HTERT RPE-1 (cell line): ENCODE measurements around the gene SOX18.

Source experiments
- in situ Hi-C: fragments of 300-500 bp; cut with MboI; formaldehyde crosslinking; loops from 4 replicates; pipeline ENCODE4 v1.14.3; 2020; ENCODE audit warnings: low sequenced_read_pairs

The SOX18 gene

GRCh38 chr20:64080813-64081623 is 31.6 kb upstream of the SOX18 start:
- in situ Hi-C loops, result no loop called here

- in situ Hi-C loops, result no loop called here
Measured at GRCh38 chr20:64080013-64080812, 30.8 kb upstream of the SOX18 start, which contains the start of gene OPRL1. Gene OPRL1 (plus strand): TSS chr20:64080082. CDS start chr20:64092721, 12,639 bp downstream.

- in situ Hi-C loops, result no loop called here
Measured at GRCh38 chr20:64079273-64080012, 30.0 kb upstream of the SOX18 start, which contains the start of gene RGS19. Gene RGS19 (minus strand): TSS chr20:64079518. CDS start chr20:64076886, 2,632 bp downstream.

GRCh38 chr20:64078934-64079272 is 29.5 kb upstream of the SOX18 start:
- in situ Hi-C loops, result no loop called here

- in situ Hi-C loops, result no loop called here
Measured at GRCh38 chr20:64077876-64078551, 28.6 kb upstream of the SOX18 start.

- in situ Hi-C loops, result no loop called here
Measured at GRCh38 chr20:64077541-64077875, 28.1 kb upstream of the SOX18 start.

- in situ Hi-C loops, result no loop called here
Measured at GRCh38 chr20:64077094-64077493, 27.7 kb upstream of the SOX18 start.

GRCh38 chr20:64076061-64076997 is 26.9 kb upstream of the SOX18 start:
- in situ Hi-C loops, result no loop called here

GRCh38 chr20:64075556-64075955 is 26.1 kb upstream of the SOX18 start:
- in situ Hi-C loops, result no loop called here

GRCh38 chr20:64074963-64075362 is 25.5 kb upstream of the SOX18 start:
- in situ Hi-C loops, result no loop called here

GRCh38 chr20:64074184-64074789 is 24.8 kb upstream of the SOX18 start:
- in situ Hi-C loops, result no loop called here

- in situ Hi-C loops, result no loop called here
Measured at GRCh38 chr20:64073476-64074183, 24.2 kb upstream of the SOX18 start.

GRCh38 chr20:64072498-64073063 is 23.1 kb upstream of the SOX18 start:
- in situ Hi-C loops, result no loop called here

- in situ Hi-C loops, result no loop called here
Measured at GRCh38 chr20:64071341-64072332, 22.2 kb upstream of the SOX18 start.

- in situ Hi-C loops, result no loop called here
Measured at GRCh38 chr20:64070244-64070993, 21.0 kb upstream of the SOX18 start.

- in situ Hi-C loops, result no loop called here
Measured at GRCh38 chr20:64069614-64070243, 20.3 kb upstream of the SOX18 start.
